Suppressor macrophage treated with lipopolysaccharide for 1 hour (primary cell): Measurements from ENCODE around the gene MGAT4A.

Source experiments
- DNase-seq, 3 donors: peaks; one replicate each; pipeline ENCODE4 v3.0.0-alpha.2; 2020 to 2022

MGAT4A gene

GRCh38 chr2:98569197-98569793 lies 161.6 kb downstream of the MGAT4A start:
- peak; percentile 63 to 84 (median 70) for DNase-seq
